ENCODE data around the gene COL3A1. TPM values are rescaled to one million over a fixed set of nuclear protein-coding genes. Genes with fewer than 3 reads are reported as not detected.

The COL3A1 gene
- total RNA-seq, 1 experiment from 2014 or later: not detected

DNA sequence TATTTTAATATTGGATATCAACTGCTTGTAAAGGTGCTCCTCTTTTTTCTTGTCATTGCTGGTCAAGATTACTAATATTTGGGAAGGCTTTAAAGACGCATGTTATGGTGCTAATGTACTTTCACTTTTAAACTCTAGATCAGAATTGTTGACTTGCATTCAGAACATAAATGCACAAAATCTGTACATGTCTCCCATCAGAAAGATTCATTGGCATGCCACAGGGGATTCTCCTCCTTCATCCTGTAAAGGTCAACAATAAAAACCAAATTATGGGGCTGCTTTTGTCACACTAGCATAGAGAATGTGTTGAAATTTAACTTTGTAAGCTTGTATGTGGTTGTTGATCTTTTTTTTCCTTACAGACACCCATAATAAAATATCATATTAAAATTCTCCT lies 38.2 kb downstream of the COL3A1 start:
- H3K27ac ChIP-seq: no peak overlapping the region
- ChIA-PET POLR2A (ENCODE audit: unreplicated experiment) (no interaction called here), CTCF (no interaction called here)
- no peaks in the 10 kb centered on the region for H3K79me2 ChIP-seq (ENCODE audit: low read depth)
- no peak overlapping the region for H3K4me3 ChIP-seq
- no TSS peak for BruUV-seq (replicated peaks)
- TF ChIP-seq CTCF (conservative IDR thresholded peaks at IDR 0.05) (no peak), EZH2 (IDR thresholded peaks at IDR 0.05; ENCODE audit: low read depth) (no peak)
- H4K20me1 ChIP-seq (ENCODE audit: insufficient read depth): no peaks in the 10 kb centered on the region
- intact Hi-C loops (cut with micrococcal nuclease; ENCODE audit: unreplicated experiment): no loop called here
- H3K36me3 ChIP-seq (ENCODE audit: low read depth): no peaks in the 10 kb centered on the region
- no peak overlapping the region for H3K4me2 ChIP-seq
- H3K27me3 ChIP-seq (ENCODE audit: insufficient read depth, low read depth): no peaks in the 10 kb centered on the region
- no peak for DNase-seq
- H3F3A ChIP-seq (ENCODE audit: insufficient read depth, low read depth): no peaks in the 10 kb centered on the region
- H3K9me3 ChIP-seq (ENCODE audit: insufficient read depth, low read depth): no peaks in the 10 kb centered on the region
- H3K9me2 ChIP-seq (ENCODE audit: insufficient read depth): no peaks in the 10 kb centered on the region
- H3K4me1 ChIP-seq (replicated peaks; ENCODE audit: insufficient read depth): no peaks in the 10 kb centered on the region
- no peak overlapping the region for H2AFZ ChIP-seq

- Histone ChIP-seq H3K4me2 (no peak overlapping the region), H3K9me3 (ENCODE audit: insufficient read depth, low read depth) (no peaks in the 10 kb centered on the region), H3K79me2 (ENCODE audit: low read depth) (no peaks in the 10 kb centered on the region), H2AFZ (no peak overlapping the region), H3K4me1 (replicated peaks; ENCODE audit: insufficient read depth) (no peaks in the 10 kb centered on the region), H3K27ac (no peak overlapping the region), H4K20me1 (ENCODE audit: insufficient read depth) (no peaks in the 10 kb centered on the region), H3K9me2 (ENCODE audit: insufficient read depth) (no peaks in the 10 kb centered on the region), H3K4me3 (no peak overlapping the region), H3F3A (ENCODE audit: insufficient read depth, low read depth) (no peaks in the 10 kb centered on the region), H3K36me3 (ENCODE audit: low read depth) (no peaks in the 10 kb centered on the region), H3K27me3 (ENCODE audit: insufficient read depth, low read depth) (no peaks in the 10 kb centered on the region)
- intact Hi-C loops (cut with micrococcal nuclease; ENCODE audit: unreplicated experiment): no loop called here
- POLR2A ChIA-PET (ENCODE audit: unreplicated experiment): no interaction called here
- DNase-seq: no peak
- CTCF ChIA-PET: no interaction called here
- BruUV-seq (replicated peaks): no TSS peak
- TF ChIP-seq CTCF (conservative IDR thresholded peaks at IDR 0.05): no peak
- TF ChIP-seq EZH2 (IDR thresholded peaks at IDR 0.05; ENCODE audit: low read depth): no peak
Measured at GRCh38 chr2:189013031-189013430, 38.9 kb downstream of the COL3A1 start.

- Histone ChIP-seq H3K4me1 (replicated peaks; ENCODE audit: insufficient read depth) (no peaks in the 10 kb centered on the region), H3K4me2 (no peak overlapping the region), H3K27ac (no peak overlapping the region), H3K9me3 (ENCODE audit: insufficient read depth, low read depth) (no peaks in the 10 kb centered on the region), H4K20me1 (ENCODE audit: insufficient read depth) (no peaks in the 10 kb centered on the region), H3K9me2 (ENCODE audit: insufficient read depth) (no peaks in the 10 kb centered on the region), H3K27me3 (ENCODE audit: insufficient read depth, low read depth) (no peaks in the 10 kb centered on the region), H3K36me3 (ENCODE audit: low read depth) (no peaks in the 10 kb centered on the region), H3F3A (ENCODE audit: insufficient read depth, low read depth) (no peaks in the 10 kb centered on the region), H2AFZ (no peak overlapping the region), H3K4me3 (no peak overlapping the region), H3K79me2 (ENCODE audit: low read depth) (no peaks in the 10 kb centered on the region)
- POLR2A ChIA-PET (ENCODE audit: unreplicated experiment): no interaction called here
- no peak for TF ChIP-seq EZH2 (IDR thresholded peaks at IDR 0.05; ENCODE audit: low read depth)
- no peak for TF ChIP-seq CTCF (conservative IDR thresholded peaks at IDR 0.05)
- no TSS peak for BruUV-seq (replicated peaks)
- CTCF ChIA-PET: no interaction called here
- intact Hi-C loops (cut with micrococcal nuclease; ENCODE audit: unreplicated experiment): no loop called here
- no peak for DNase-seq
Measured at GRCh38 chr2:189013671-189014448, 39.7 kb downstream of the COL3A1 start.
